ENCODE measurements around the gene MFNG.

GRCh38 chr22:37489983-37490382 lies 3.8 kb upstream of the MFNG start:
- TF ChIP-seq CTCF (IDR thresholded peaks at IDR 0.05) (no peak), EZH2 (IDR thresholded peaks at IDR 0.05; ENCODE audit: borderline replicate concordance, insufficient read depth, low read depth, low read length, poor library complexity, severe bottlenecking) (no peak)

Measured in B cell (primary cell).